SH-SY5Y (cell line): Measurements from ENCODE around the gene HSPA1A.

Experiments used
- GATA2 ChIP-seq: IDR thresholded peaks from 2 replicates; pipeline ENCODE4 v1.6.1; 2011; ENCODE audit warnings: mild to moderate bottlenecking, low read depth, low read length
- GATA3 ChIP-seq: IDR thresholded peaks from 2 replicates; pipeline ENCODE4 v1.6.1; 2011; ENCODE audit warnings: low read depth, mild to moderate bottlenecking, low read length, moderate library complexity

The HSPA1A gene

DNA sequence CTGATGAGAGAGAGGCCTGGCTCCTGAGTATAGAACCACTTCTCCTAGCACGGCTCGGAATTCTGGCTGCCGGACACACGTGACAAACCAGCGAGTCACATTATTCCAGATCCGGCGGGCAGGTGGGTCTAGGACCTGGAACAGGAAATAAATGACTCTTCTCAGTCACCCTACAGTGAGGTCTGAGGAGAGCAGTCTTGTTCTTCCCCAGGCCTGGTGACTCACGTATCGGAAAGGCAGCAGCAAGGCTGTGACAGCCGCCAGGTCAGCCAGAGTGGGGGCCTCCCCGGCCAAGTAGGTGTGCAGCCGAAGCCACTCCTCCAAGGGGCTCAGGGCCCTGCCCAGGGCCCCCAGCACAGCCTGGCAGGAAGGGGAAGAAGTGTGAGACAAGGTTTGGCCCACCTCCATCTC is 22.6 kb upstream of the HSPA1A start:
- TF ChIP-seq GATA3 (no peak), GATA2 (no peak)

DNA sequence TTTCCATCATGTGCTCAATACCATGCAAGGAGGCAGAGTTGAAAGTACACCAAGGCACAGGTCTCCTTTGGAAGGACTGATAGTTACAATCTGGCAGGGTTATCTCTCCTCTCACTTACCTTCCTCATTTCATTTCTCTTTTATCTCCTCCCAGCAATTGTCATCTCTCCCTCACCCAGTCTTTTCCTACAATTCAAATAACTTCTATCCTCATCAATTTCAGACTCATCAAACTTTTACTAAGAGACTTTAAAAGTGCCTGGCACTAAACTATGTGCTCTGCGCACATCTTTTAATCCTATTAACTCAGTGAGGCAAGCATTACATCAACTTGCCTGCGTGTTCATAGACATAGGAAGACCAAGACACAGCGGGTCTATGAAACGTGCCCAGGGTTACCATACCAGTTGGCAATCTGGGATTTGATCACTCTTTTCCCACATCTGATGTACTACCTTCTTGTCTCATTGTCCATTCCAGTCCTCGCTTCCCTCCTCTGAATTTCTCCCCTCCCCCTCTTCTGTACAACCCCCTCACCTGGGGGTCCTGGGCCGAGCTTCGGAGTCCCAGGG is 21.0 kb upstream of the HSPA1A start:
- TF ChIP-seq GATA3 (no peak), GATA2 (no peak)

DNA sequence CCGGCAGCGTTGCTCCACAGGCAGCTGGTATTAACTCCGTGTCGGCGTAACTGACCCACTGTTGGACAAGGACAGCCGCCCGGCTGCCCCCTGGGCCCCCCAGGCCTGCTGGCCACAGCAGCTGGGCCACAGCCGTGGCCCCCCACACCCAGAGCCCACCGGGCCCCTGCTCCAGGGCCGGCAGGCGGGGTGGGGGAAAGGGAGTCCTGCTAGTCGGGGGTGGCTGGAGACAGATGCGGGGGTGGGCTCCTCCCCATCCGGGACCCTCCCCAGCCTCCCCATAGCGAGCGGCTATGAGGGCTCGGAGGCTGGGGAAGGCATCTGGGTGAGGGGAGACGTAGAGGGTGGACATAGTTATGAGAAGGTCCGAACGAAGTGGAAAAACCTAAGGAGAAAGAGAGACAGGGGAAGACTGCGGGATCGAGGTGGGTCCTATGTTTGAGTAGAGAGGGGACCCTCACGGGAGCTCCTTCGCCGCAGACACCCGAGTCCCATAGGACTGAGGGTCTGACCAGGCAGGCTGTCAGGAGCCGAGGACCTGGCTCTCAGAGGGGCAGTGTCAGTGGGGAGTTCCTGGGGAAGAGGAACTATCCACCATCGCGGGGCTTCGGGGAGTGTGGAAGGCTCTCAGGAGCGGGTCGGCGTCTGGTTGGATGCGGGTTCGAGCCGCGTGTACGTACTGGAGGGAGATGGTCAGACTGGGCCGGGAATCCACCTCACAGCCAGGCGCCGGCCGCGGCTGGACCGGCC is 20.3 kb upstream of the HSPA1A start:
- TF ChIP-seq GATA3 (no peak), GATA2 (no peak)

DNA sequence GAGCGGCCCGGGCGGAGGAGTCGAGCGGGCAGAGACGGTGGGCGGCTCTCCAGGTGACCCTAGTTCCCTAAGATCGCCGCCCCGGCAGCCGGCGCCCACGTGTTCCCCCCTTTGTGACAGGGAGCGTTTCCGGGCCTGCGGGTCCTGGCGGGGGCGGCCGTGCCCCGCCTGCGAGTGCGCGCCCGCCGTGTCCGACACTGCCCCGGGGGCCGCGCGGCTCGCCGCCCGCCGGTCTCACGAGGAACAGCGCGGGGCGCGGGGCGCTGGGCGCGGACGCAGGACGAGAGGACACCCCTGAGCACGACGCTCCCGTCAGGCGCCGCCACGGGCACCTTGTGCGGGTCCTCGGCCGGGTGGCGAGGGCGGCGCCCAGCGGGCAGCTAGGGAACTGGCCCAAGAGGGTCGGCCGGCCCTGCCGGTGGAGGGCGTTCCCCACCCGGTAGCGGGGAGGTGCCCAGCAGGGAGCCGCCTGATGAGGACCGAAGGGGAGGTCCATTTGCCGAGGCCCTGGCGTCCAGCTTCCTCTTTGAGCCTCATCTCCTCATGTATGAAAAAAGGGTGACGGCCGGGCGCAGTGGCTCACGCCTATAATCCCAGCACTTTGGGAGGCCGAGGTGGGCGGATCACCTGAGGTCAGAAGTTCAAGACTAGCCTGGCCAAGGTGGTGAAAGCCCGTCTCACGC is 19.6 kb upstream of the HSPA1A start, which contains the start of gene VARS1:
Gene VARS1, minus strand, starts transcription at position 137 of the 683 bp plus-strand sequence. CDS start 535 bp downstream, outside the sequence.
- TF ChIP-seq GATA3 (no peak), GATA2 (no peak)

DNA sequence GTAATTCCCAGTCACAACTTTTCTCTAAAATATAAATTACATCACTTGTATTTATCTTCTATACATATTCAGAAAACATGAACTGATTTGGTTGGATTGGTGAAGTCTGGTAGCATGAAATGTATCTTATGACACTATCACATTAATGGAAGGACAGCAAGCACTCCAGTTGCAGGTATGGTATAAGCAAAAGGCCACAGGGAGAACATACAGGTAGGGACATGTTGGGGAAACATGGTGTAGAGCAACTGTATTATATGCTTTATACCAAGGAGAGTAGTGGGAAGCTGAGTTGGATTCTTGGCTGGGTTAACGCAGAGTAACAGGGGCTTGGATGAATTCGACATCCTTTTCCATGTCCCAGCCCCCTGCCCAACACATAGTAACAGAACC is 18.4 kb upstream of the HSPA1A start:
- TF ChIP-seq GATA2 (no peak), GATA3 (no peak)

DNA sequence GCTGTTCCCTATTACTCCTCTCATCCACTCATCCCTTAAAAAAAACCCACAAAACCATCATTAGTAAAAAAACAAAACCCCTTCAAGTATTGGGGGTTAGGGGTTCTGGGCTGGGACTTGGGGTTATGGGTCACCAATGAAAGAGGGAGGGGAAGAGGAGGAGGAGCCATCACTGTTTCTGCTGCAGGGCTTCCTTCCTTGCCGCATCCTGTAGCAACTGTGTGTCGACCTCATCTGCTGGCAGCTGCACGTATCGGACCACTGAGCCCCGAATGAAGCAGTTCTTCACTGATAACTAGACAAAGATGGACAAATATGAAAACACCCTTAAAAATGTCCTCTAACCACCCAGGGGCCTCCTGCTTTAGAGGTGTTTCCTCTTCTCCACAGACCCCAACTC is 17.8 kb upstream of the HSPA1A start:
- TF ChIP-seq GATA2 (no peak), GATA3 (no peak)

DNA sequence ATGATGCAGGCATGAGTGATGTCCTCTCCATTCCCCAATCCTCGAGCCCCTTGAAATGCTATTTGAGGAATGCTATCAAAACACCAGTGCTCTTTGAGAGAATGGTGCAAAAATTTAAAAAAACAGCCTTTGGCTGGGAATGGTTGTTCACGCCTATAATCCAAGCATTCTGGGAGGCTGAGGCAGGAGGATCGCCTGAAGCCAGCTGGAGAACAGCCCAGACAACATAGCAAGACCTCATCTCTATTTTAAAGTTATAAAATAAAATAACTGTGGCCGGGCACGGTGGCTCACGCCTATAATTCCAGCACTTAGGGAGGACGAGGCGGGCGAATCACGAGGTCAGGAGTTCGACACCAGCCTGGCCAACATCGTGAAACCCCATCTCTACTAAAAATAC is 15.6 kb upstream of the HSPA1A start:
- TF ChIP-seq GATA3 (no peak), GATA2 (no peak)

DNA sequence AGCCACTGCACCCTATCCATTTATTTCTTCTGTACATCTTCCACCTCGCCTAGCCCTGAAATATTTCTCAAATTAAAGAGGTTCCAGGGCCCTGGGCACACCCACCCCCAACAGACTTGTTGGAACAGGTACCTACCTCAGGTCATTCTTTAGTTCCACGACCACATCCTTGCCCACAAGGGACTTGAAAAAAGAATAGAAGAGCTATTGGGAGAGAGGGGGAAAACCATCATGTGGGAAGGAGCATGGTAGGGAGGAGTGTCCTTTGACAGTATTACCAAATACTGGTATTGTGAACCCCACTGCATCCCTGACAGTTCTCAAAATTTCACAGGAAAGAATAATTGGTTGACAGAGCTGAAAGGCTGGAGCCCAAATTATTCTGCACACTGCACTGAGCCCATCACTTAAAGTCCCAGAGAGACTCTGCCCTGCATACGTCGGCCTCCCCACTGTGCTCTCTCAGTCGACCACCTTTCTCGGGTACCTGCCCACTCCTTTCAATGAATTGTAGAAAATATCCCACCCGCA is 9.3 kb upstream of the HSPA1A start:
- TF ChIP-seq GATA3 (no peak), GATA2 (no peak)

DNA sequence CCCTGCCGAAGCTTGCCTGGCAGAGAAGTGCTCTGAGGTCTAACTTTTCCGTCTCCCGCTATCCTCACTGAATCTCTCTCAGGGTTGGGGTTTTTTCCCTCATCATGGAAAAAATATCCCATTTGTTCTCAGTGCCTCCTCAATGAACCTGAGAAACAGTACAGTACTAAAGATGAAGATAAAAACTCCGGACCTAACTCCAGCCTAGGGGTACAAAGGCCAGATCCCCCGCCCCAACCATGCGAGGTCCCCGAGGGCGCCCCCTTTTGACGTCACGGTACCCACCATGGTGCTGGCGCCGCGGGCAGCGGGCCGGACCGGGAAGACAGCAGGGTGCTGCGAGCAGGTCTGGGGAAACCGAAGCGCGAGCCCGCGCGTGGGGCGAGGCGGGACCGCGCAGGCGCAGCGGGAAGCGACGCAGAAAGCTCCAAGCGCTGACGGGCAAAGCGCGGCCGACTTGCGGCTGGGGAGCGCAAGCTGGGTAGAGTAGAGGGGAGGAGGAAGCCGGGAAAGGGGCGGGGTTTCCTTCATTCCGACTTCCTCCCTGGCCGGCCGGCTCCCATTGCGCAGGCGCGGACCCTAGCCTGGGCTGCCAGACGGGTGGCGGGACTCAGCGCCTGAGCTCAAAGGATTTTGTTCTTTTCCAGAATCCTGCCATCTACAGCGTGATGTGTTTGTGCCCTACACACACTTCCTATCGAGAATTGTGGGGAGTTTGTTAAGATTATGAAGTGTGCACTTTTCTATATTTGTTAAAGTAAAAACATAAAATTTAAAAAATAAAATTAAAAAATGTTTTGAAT is 8.7 kb upstream of the HSPA1A start, which contains the start of gene LSM2:
Gene LSM2, minus strand, starts transcription at position 497 of the 803 bp plus-strand sequence. Its CDS starts 209 bp downstream, at position 288.
- TF ChIP-seq GATA2 (0 out of 2 replicates have a peak, but pooled peaks have one; percentile 13), GATA3 (no peak)

DNA sequence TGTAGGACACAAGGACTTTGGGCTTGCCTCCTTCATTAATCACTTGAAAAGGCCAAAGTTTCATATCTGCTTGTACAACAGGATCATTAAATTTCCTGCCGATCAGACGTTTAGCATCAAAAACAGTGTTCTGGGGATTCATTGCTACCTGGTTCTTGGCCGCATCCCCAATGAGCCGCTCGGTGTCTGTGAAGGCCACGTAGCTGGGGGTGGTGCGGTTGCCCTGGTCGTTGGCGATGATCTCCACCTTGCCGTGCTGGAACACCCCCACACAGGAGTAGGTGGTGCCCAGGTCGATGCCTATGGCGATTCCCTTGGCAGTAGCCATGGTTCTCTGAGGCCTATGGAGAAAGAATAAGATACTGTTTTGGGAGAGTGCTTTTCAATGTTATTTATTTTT is 3.7 kb upstream of the HSPA1A start:
- no peak for TF ChIP-seq GATA2

DNA sequence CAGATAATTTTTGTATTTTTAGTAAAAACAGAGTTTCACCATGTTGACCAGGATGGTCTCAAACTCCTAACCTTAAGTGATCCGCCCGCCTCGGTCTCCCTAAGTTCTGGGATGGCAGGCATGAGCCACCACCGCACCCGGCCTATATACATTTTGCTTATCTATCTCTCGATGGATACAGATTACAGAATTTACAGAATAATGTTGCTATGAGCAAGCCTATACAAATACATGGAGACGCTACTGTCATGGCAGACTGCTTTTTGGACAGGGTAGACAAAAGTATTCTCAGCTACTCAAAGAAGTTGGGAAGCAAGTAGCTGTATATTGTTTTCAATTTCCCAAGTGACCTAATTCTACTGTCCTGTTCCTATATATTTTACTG is 1.9 kb upstream of the HSPA1A start:
- TF ChIP-seq GATA2, result no peak
- no peak for TF ChIP-seq GATA3

DNA sequence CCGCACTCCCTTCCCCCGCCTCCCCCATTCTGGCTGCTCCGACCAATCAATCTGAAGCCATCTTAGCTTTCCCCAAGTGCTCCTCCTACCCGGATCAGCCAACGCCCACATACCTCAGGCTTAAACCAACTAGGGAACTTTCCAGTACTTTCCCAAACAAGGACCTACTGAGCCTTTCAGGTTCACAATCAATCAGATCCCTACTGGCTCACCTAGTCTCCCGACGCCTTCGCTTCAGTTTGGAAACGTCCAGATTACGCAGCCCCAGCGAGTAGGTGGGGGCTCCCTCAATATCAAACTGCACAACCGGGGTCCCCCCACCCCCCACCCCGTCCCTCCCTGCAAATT is 692 bp upstream of the HSPA1A start:
- TF ChIP-seq GATA3 (no peak), GATA2 (no peak)

DNA sequence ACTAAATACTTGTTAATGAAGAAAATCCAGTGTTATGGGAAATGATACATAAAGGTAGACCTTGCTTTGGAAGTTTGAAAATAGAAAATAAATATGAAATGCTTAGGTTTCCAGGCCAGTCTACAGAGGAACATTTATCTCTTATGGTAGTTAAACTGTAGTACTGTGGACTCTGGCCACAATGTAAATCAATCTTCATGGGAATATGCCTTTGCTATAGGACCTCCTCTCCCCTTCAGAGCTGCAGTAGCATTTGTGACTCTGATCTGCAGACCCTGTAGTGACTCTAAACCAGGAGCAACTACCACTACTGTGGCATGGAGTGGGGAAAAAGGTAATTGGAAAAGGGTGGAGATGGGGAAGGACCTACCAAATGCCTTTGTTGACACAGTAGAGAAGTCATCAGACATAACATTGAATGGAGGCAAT is 4.5 kb downstream of the HSPA1A start:
- TF ChIP-seq GATA2 (no peak), GATA3 (no peak)
